HepG2 (cell line): Measurements from ENCODE around the gene CTDNEP1. TPM values are rescaled to one million over a fixed set of nuclear protein-coding genes. Genes with fewer than 3 reads are reported as not detected.

Source experiments
- ARID3A ChIP-seq: IDR thresholded peaks from 2 replicates; pipeline ENCODE4 v1.6.1; 2012; ENCODE audit warnings: low read depth, low read length, improper control_type of control experiment
- DMAP1 ChIP-seq: IDR thresholded peaks from 2 replicates; pipeline ENCODE4 v1.6.1; 2016
- E2F5 ChIP-seq: sonication (generic); formaldehyde crosslinking; conservative IDR thresholded peaks from 2 replicates; pipeline ENCODE4 v1.4.0; 2020; ENCODE audit warnings: missing genetic modification reagents
- FIP1L1 ChIP-seq: fragments of 200-400 bp; formaldehyde crosslinking; IDR thresholded peaks from 2 replicates; pipeline ENCODE4 v1.6.1; 2018; ENCODE audit warnings: low read depth, mild to moderate bottlenecking, low read length, moderate library complexity, borderline replicate concordance; ENCODE audit not compliant: insufficient read depth
- GFI1 ChIP-seq: sonication (generic); formaldehyde crosslinking; IDR thresholded peaks from 2 replicates; pipeline ENCODE4 v1.5.0; 2020; ENCODE audit warnings: missing genetic modification reagents, mild to moderate bottlenecking, borderline replicate concordance
- HHEX ChIP-seq: IDR thresholded peaks from 2 replicates; pipeline ENCODE4 v1.6.1; 2016; ENCODE audit warnings: control low read depth
- HNRNPH1 ChIP-seq: fragments of 200-400 bp; formaldehyde crosslinking; optimal IDR thresholded peaks from 2 replicates; pipeline ENCODE3; 2017; ENCODE audit warnings: mild to moderate bottlenecking, low read depth, low read length
- POLR2AphosphoS2 ChIP-seq: IDR thresholded peaks from 2 replicates; pipeline ENCODE4 v1.6.1; 2011; ENCODE audit warnings: low read depth, low read length, improper control_type of control experiment
- SUZ12 ChIP-seq: fragments of 150-350 bp; IDR thresholded peaks from 2 replicates; pipeline ENCODE4 v1.6.1; 2014; ENCODE audit warnings: low read depth, low read length
- TGIF2 ChIP-seq: IDR thresholded peaks from 2 replicates; pipeline ENCODE4 v1.6.1; 2016; ENCODE audit warnings: control low read depth, missing compliant biosample characterization
- YEATS2 ChIP-seq: sonication (generic); formaldehyde crosslinking; IDR thresholded peaks from 2 replicates; pipeline ENCODE4 v1.4.0; 2020; ENCODE audit warnings: missing genetic modification reagents, borderline replicate concordance
- ZBTB33 ChIP-seq: sonication (generic); formaldehyde crosslinking; IDR thresholded peaks from 2 replicates; pipeline ENCODE4 v1.4.0; 2020; ENCODE audit warnings: missing genetic modification reagents
- ZFP90 ChIP-seq: sonication (generic); formaldehyde crosslinking; IDR thresholded peaks from 2 replicates; pipeline ENCODE4 v1.8.0; 2022; ENCODE audit warnings: missing genetic modification reagents, mild to moderate bottlenecking, inconsistent platforms, borderline replicate concordance
- ZNF136 ChIP-seq: sonication (generic); formaldehyde crosslinking; IDR thresholded peaks from 2 replicates; pipeline ENCODE4 v1.8.1; 2022; ENCODE audit warnings: low read depth, mild to moderate bottlenecking, moderate library complexity, missing genetic modification reagents
- ZNF766 ChIP-seq: sonication (generic); formaldehyde crosslinking; IDR thresholded peaks from 2 replicates; pipeline ENCODE4 v1.5.0; 2020; ENCODE audit warnings: missing genetic modification reagents, borderline replicate concordance
- polyA plus RNA-seq, 8 experiments: library from polyadenylated mRNA; depleted of rRNA in 3 of 8; stranded (reverse) in 7 of 8; unstranded in 1 of 8; fragments of >200 nt; fragmentation: Illumina TruSeq in 4 of 8; extraction: Trizol in 4 of 8; gene quantifications; 2 replicates each; pipeline versions ENCODE4 v1.2.1 to v1.2.3, GENCODE V29; 2011 to 2016; ENCODE audit warnings: low read depth in 4 of 8, missing spikeins in 1 of 8, mixed read lengths in 1 of 8; ENCODE audit not compliant: insufficient read depth in 1 of 8
- total RNA-seq, 5 experiments: library from RNA; depleted of rRNA; stranded (reverse); fragments of >200 nt; fragmentation: Illumina TruSeq; extraction: Trizol; gene quantifications; 2 replicates each; pipeline ENCODE4 v1.2.3, GENCODE V29; 2016; ENCODE audit warnings: low read depth in 1 of 5
- TF ChIP-seq, protein P1 (sequence below): IDR thresholded peaks from 2 replicates; pipeline ENCODE4 v1.6.1; 2016; ENCODE audit warnings: mild to moderate bottlenecking, missing biosample characterization, missing genetic modification reagents
- TF ChIP-seq, protein P2 (sequence below): sonication (generic); formaldehyde crosslinking; IDR thresholded peaks from 2 replicates; pipeline ENCODE4 v1.9.0; 2022; ENCODE audit warnings: low read depth, missing genetic modification reagents
- TF ChIP-seq, protein P3 (sequence below): IDR thresholded peaks from 2 replicates; pipeline ENCODE4 v1.6.1; 2016; ENCODE audit warnings: missing biosample characterization, missing genetic modification reagents, low read depth

Gene CTDNEP1
- total and polyA plus RNA-seq, 2 of the 13 experiments (the other 11 are each of a cell fraction or from before 2014, with no cell fraction given): 19.8 to 118 TPM

DNA sequence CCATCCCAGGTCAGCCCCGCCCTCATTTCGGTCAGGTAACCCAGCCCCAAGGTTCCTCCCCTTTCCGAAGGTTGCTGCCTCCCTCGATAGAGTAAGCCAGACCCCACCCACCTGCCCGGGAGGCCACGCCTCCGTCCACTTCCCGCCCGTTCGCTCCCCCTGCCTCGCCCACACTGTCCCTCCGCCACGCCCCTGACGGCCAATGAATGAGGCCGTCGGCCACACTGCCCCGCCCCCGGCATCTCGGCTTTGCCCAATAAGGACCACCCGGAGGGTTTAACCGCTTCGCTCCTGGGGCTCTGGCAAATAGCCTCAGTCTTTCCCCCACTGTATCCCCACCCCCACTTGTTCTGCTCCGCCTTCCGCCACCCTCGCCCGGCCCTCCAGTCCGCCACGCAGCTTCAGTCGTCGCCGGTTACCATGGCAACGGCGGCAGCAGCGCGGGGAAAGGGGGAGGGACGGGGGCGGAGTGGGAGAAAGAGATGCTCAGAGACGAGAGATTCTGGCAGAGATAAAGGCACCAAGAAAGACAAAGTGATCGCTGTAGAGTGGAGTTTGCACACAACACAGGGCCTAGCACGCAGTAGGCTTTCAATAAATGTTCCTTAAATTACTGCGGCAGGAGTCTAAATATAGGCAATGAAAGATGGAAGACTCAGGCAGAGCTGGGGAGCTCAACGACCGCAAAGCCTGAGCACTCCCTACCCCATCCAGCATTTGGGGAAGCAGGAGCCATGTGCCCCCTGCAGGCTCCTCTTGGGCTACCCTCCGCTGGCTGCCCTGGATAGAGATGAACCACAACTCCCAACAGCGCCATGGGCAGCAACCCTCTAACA lies 37.0 kb downstream of the CTDNEP1 start (continued):
- peak; percentile 99 for TF ChIP-seq SUZ12
- TF ChIP-seq, protein P1, sequence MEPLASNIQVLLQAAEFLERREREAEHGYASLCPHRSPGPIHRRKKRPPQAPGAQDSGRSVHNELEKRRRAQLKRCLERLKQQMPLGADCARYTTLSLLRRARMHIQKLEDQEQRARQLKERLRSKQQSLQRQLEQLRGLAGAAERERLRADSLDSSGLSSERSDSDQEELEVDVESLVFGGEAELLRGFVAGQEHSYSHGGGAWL (CRISPR knock-in tag): no peak
- TF ChIP-seq, protein P2, sequence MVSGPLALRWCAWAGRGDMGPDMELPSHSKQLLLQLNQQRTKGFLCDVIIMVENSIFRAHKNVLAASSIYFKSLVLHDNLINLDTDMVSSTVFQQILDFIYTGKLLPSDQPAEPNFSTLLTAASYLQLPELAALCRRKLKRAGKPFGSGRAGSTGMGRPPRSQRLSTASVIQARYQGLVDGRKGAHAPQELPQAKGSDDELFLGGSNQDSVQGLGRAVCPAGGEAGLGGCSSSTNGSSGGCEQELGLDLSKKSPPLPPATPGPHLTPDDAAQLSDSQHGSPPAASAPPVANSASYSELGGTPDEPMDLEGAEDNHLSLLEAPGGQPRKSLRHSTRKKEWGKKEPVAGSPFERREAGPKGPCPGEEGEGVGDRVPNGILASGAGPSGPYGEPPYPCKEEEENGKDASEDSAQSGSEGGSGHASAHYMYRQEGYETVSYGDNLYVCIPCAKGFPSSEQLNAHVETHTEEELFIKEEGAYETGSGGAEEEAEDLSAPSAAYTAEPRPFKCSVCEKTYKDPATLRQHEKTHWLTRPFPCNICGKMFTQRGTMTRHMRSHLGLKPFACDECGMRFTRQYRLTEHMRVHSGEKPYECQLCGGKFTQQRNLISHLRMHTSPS (CRISPR knock-in tag): no peak
- TF ChIP-seq ZFP90 (CRISPR knock-in tag): 0 out of 2 replicates have a peak, but pooled peaks have one; percentile 68
- no peak for TF ChIP-seq ZBTB33 (CRISPR knock-in tag)
- no peak; the same call in 1 of the 2 replicates for TF ChIP-seq GFI1 (CRISPR knock-in tag)
- no peak for TF ChIP-seq HNRNPH1
- no peak for TF ChIP-seq ZNF766 (CRISPR knock-in tag)
- TF ChIP-seq ARID3A: no peak
- no peak for TF ChIP-seq POLR2AphosphoS2
- TF ChIP-seq TGIF2 (CRISPR knock-in tag): no peak
- no peak for TF ChIP-seq DMAP1 (CRISPR knock-in tag)
- TF ChIP-seq, protein P3, sequence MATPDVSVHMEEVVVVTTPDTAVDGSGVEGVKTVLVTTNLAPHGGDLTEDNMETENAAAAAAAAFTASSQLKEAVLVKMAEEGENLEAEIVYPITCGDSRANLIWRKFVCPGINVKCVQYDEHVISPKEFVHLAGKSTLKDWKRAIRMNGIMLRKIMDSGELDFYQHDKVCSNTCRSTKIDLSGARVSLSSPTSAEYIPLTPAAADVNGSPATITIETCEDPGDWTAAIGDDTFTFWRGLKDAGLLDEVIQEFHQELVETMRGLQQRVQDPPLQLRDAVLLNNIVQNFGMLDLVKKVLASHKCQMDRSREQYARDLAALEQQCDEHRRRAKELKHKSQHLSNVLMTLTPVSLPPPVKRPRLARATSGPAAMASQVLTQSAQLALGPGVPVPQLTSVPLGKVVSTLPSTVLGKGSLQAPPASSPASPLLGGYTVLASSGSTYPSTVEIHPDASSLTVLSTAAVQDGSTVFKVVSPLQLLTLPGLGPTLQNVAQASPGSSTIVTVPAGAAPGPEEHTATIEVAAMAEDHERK (CRISPR knock-in tag): no peak
- TF ChIP-seq FIP1L1: no peak
- TF ChIP-seq YEATS2: 0 out of 2 replicates have a peak, but pooled peaks have one; percentile 9
- TF ChIP-seq E2F5: no peak
- TF ChIP-seq ZNF136: 0 out of 2 replicates have a peak, but pooled peaks have one; percentile 41
- TF ChIP-seq HHEX: no peak
